MM.1S (cell line): ENCODE results near the gene SPEF1.

Source experiments
- CTCF ChIP-seq: fragments of 300-600 bp; sonication (generic); IDR thresholded peaks from 2 replicates; pipeline ENCODE4 v1.5.1; 2016; ENCODE audit warnings: antibody characterized with exemption, low read length, mixed read lengths
- EZH2 ChIP-seq: fragments of 300-600 bp; sonication (generic); optimal IDR thresholded peaks from 2 replicates; pipeline ENCODE3; 2017; ENCODE audit warnings: low read depth, mild to moderate bottlenecking, antibody characterized with exemption, low read length, mixed read lengths
- EZH2phosphoT487 ChIP-seq: fragments of 300-600 bp; sonication (generic); IDR thresholded peaks from 2 replicates; pipeline ENCODE4 v1.6.1; 2018; ENCODE audit warnings: antibody characterized with exemption, low read length

- no peak for TF ChIP-seq EZH2phosphoT487
- no peak for TF ChIP-seq CTCF
- TF ChIP-seq EZH2, result no peak
These were observed 4.2 kb upstream of the SPEF1 start for GRCh38 chr20:3785240-3786125.
